HCT116 (cell line): ENCODE data around the gene CRIP1. TPM values are rescaled to one million over a fixed set of nuclear protein-coding genes. Genes with fewer than 3 reads are reported as not detected.

ENCODE experiments used
- ATAC-seq: fragments of 200-7000 bp; cut with Tn5 transposase; 2 replicates; pipeline ENCODE4 v1.9.1; 2020; ENCODE audit warnings: mild to moderate bottlenecking, moderate library complexity
- BruUV-seq: library from RNA; stranded (reverse); fragments of 400-500 nt; replicated peaks from 2 replicates; lab custom pipeline; 2021; lab: Mats Ljungman, UMichigan
- CTCF ChIA-PET: fragments of 300-600 bp; sonication (Branson Sonifier 250); formaldehyde crosslinking; loops from one replicate; lab custom pipeline; 2021; ENCODE audit warnings: antibody characterized with exemption; lab: Charles Lee
- POLR2A ChIA-PET: fragments of 300-600, 350-600 bp; sonication (Branson Sonifier 250); formaldehyde crosslinking; loops from one replicate; lab custom pipeline; 2021; ENCODE audit warnings: antibody characterized with exemption; lab: Charles Lee
- RAD21 ChIA-PET, 2 experiments: fragments of 300-600 bp; sonication (Branson Sonifier 250); formaldehyde crosslinking; loops; one replicate each; lab custom pipeline; 2023; ENCODE audit warnings: low total read pairs in 2 of 2; ENCODE audit not compliant: uncharacterized antibody in 2 of 2, unreplicated experiment in 2 of 2, low non-redundant PET in 1 of 2; lab: Charles Lee
- DNase-seq: peaks from one replicate; pipeline ENCODE4 v3.0.0-alpha.2; 2010; ENCODE audit warnings: low read depth, low spot score
- H2AFZ ChIP-seq: fragments of 200-600 bp; shearing (Covaris generic), sonication (generic); 2 replicates; pipeline ENCODE4 v1.6.1; 2017; ENCODE audit warnings: low read depth, mixed run types, mixed read lengths, antibody characterized with exemption, low read length; ENCODE audit not compliant: poor library complexity, severe bottlenecking
- H3K27ac ChIP-seq: 2 replicates; pipeline ENCODE4 v1.5.1; 2012; ENCODE audit warnings: low read depth, low read length
- H3K27me3 ChIP-seq: fragments of 200-600 bp; sonication (generic); 2 replicates; pipeline ENCODE4 v1.6.1; 2016; ENCODE audit warnings: mixed run types, low read length, mixed read lengths; ENCODE audit not compliant: insufficient read depth
- H3K36me3 ChIP-seq, 2 experiments: fragments of 200-500 bp in 1 of 2; fragments of 200-600 bp in 1 of 2; sonication (Bioruptor generic) in 1 of 2; sonication (generic) in 1 of 2; 2 replicates each; pipeline versions ENCODE4 v1.5.1 to v1.6.1; 2014 to 2016; ENCODE audit warnings: low read length in 2 of 2, inconsistent platforms in 1 of 2, mixed read lengths in 1 of 2, mixed run types in 1 of 2; ENCODE audit not compliant: insufficient read depth in 2 of 2, control insufficient read depth in 1 of 2
- H3K4me1 ChIP-seq, 2 experiments: fragments of 200-600 bp in 1 of 2; sonication (generic) in 1 of 2; 2 replicates each; pipeline versions ENCODE4 v1.5.1 to v1.6.1; 2012 to 2017; ENCODE audit warnings: low read length in 2 of 2, inconsistent platforms in 1 of 2, mild to moderate bottlenecking in 1 of 2, mixed read lengths in 1 of 2, mixed run types in 1 of 2, moderate library complexity in 1 of 2; ENCODE audit not compliant: insufficient read depth in 2 of 2, control insufficient read depth in 1 of 2
- H3K4me2 ChIP-seq: fragments of 200-600 bp; sonication (generic); 2 replicates; pipeline ENCODE4 v1.6.1; 2017; ENCODE audit warnings: mixed run types, low read length, mixed read lengths
- H3K4me3 ChIP-seq, 2 experiments: fragments of 200-600 bp in 1 of 2; sonication (generic) in 1 of 2; replicated peaks in 1 of 2; 2 replicates each; pipeline ENCODE4 v1.5.1; 2011 to 2016; ENCODE audit warnings: low read length in 2 of 2, control low read depth in 1 of 2, low read depth in 1 of 2, mild to moderate bottlenecking in 1 of 2, mixed read lengths in 1 of 2, mixed run types in 1 of 2
- H3K79me2 ChIP-seq: fragments of 200-600 bp; sonication (generic); 2 replicates; pipeline ENCODE4 v1.6.1; 2017; ENCODE audit warnings: mild to moderate bottlenecking, mixed run types, low read length, moderate library complexity, mixed read lengths; ENCODE audit not compliant: insufficient read depth
- H3K9ac ChIP-seq: fragments of 200-600 bp; sonication (generic); 2 replicates; pipeline ENCODE4 v1.6.1; 2016; ENCODE audit warnings: low read length, mixed read lengths
- H3K9me2 ChIP-seq: fragments of 200-600 bp; sonication (generic), shearing (Covaris generic); 2 replicates; pipeline ENCODE4 v1.6.1; 2017; ENCODE audit warnings: mixed run types, mild to moderate bottlenecking, moderate library complexity; ENCODE audit not compliant: insufficient read depth
- H3K9me3 ChIP-seq, 2 experiments: fragments of 200-500 bp in 1 of 2; fragments of 200-600 bp in 1 of 2; sonication (Bioruptor generic) in 1 of 2; sonication (generic) in 1 of 2; 2 replicates each; pipeline ENCODE4 v1.6.1; 2014 to 2017; ENCODE audit warnings: low read length in 2 of 2, mixed read lengths in 2 of 2, inconsistent platforms in 1 of 2, low read depth in 1 of 2, mild to moderate bottlenecking in 1 of 2, mixed run types in 1 of 2, moderate library complexity in 1 of 2; ENCODE audit not compliant: control insufficient read depth in 1 of 2, insufficient read depth in 1 of 2
- H4K20me1 ChIP-seq: fragments of 200-600 bp; sonication (generic), shearing (Covaris generic); 2 replicates; pipeline ENCODE4 v1.6.1; 2017; ENCODE audit warnings: mixed run types, mild to moderate bottlenecking, moderate library complexity; ENCODE audit not compliant: insufficient read depth
- ATF3 ChIP-seq: IDR thresholded peaks from 2 replicates; pipeline ENCODE4 v1.6.1; 2012
- CBX3 ChIP-seq: IDR thresholded peaks from 2 replicates; pipeline ENCODE4 v1.6.1; 2012; ENCODE audit warnings: low read depth
- CEBPB ChIP-seq: IDR thresholded peaks from 2 replicates; pipeline ENCODE4 v1.6.1; 2012; ENCODE audit warnings: low read depth
- CTCF ChIP-seq, 3 experiments: fragments of 200-600 bp in 1 of 3; sonication (generic) in 1 of 3; IDR thresholded peaks in 2 of 3; conservative IDR thresholded peaks in 1 of 3; 2 replicates each; pipeline ENCODE4 v1.5.1; 2012 to 2017; ENCODE audit warnings: low read depth in 2 of 3, low read length in 2 of 3, antibody characterized with exemption in 1 of 3, borderline replicate concordance in 1 of 3, control low read depth in 1 of 3, mild to moderate bottlenecking in 1 of 3, mixed read lengths in 1 of 3, mixed run types in 1 of 3, moderate library complexity in 1 of 3; ENCODE audit not compliant: insufficient read depth in 1 of 3
- EGR1 ChIP-seq: IDR thresholded peaks from 2 replicates; pipeline ENCODE4 v1.6.1; 2012; ENCODE audit warnings: low read depth
- FOSL1 ChIP-seq: IDR thresholded peaks from 2 replicates; pipeline ENCODE4 v1.6.1; 2012; ENCODE audit warnings: low read depth
- JUND ChIP-seq: IDR thresholded peaks from 2 replicates; pipeline ENCODE4 v1.6.1; 2012
- POLR2A ChIP-seq: IDR thresholded peaks from 2 replicates; pipeline ENCODE4 v1.7.0; 2011; ENCODE audit warnings: borderline replicate concordance; ENCODE audit not compliant: insufficient read depth, insufficient read length; ENCODE audit errors: extremely low read depth
- POLR2AphosphoS5 ChIP-seq: IDR thresholded peaks from 2 replicates; pipeline ENCODE4 v1.6.1; 2011; ENCODE audit warnings: mild to moderate bottlenecking, low read depth, low read length, moderate library complexity
- RAD21 ChIP-seq: IDR thresholded peaks from 2 replicates; pipeline ENCODE4 v1.6.1; 2012; ENCODE audit warnings: low read depth, mild to moderate bottlenecking
- REST ChIP-seq: IDR thresholded peaks from 2 replicates; pipeline ENCODE4 v1.6.1; 2012; ENCODE audit warnings: low read depth
- SIN3A ChIP-seq: IDR thresholded peaks from 2 replicates; pipeline ENCODE4 v1.6.1; 2012; ENCODE audit warnings: low read depth
- SP1 ChIP-seq: IDR thresholded peaks from 2 replicates; pipeline ENCODE4 v1.6.1; 2012; ENCODE audit warnings: low read depth
- ZFX ChIP-seq: fragments of 450-650 bp; IDR thresholded peaks from 2 replicates; pipeline ENCODE4 v1.6.1; 2017
- ZNF274 ChIP-seq: fragments of 200-500 bp; sonication (Bioruptor generic); IDR thresholded peaks from 2 replicates; pipeline ENCODE4 v1.6.1; 2014; ENCODE audit warnings: mild to moderate bottlenecking, low read depth, low read length, inconsistent platforms
- intact Hi-C: fragments of 100-400 bp; cut with micrococcal nuclease; formaldehyde crosslinking; loops from 2 replicates; pipeline ENCODE4 v1.10.0; 2022
- total RNA-seq: library from RNA; stranded (reverse); gene quantifications from one replicate; pipeline ENCODE4 v1.2.1, GENCODE V29; 2021; ENCODE audit not compliant: unreplicated experiment

Gene CRIP1
- total RNA-seq, 1 experiment from 2014 or later = 260 TPM

- no peaks in the 10 kb centered on the region for H3K79me2 ChIP-seq
- H3K4me1 ChIP-seq = peaks cover 8 to 23% of the 10 kb centered on the region in 2 experiments; a peak in 3 of 4 replicates
- H3K4me2 ChIP-seq = no peak overlapping the region
- ChIA-PET POLR2A (no interaction called here), CTCF (no interaction called here), RAD21 (no interaction called here)
- H3K36me3 ChIP-seq = no peaks in the 10 kb centered on the region
- ATAC-seq (no peak), DNase-seq (no peak)
- H4K20me1 ChIP-seq = no peaks in the 10 kb centered on the region
- no peak overlapping the region for H3K27ac ChIP-seq
- no TSS peak for BruUV-seq
- intact Hi-C loops = loop anchor here (10.0 kb wide), 1 partner anchor 624 kb away; no protein-coding TSS in a partner anchor
- H3K9me3 ChIP-seq = no peaks in the 10 kb centered on the region
- no peak overlapping the region for H3K4me3 ChIP-seq
- no peaks in the 10 kb centered on the region for H3K9me2 ChIP-seq
- no peak for TF ChIP-seq ZNF274
- no peak for TF ChIP-seq EGR1
- no peak for TF ChIP-seq JUND
- TF ChIP-seq POLR2AphosphoS5 = no peak
- no peak for TF ChIP-seq SIN3A
- no peak for TF ChIP-seq RAD21
- TF ChIP-seq CTCF (IDR thresholded peaks at IDR 0.05 in 2 of 3, conservative IDR thresholded peaks at IDR 0.05 in 1 of 3; ENCODE audit: borderline replicate concordance in 1 of 3, insufficient read depth in 1 of 3, low read depth in 2 of 3, low read length in 2 of 3) = no peak
- TF ChIP-seq SP1 = no peak
- no peak for TF ChIP-seq REST
- no peak for TF ChIP-seq ZFX
- no peak for TF ChIP-seq CBX3
- TF ChIP-seq ATF3 = no peak
- no peak for TF ChIP-seq POLR2A
- TF ChIP-seq FOSL1 = no peak
- no peak for TF ChIP-seq CEBPB
- no peak overlapping the region for H2AFZ ChIP-seq
- no peaks in the 10 kb centered on the region for H3K27me3 ChIP-seq
- no peak overlapping the region for H3K9ac ChIP-seq
Observed at GRCh38 chr14:105530285-105531087, 43.8 kb downstream of the CRIP1 start.
